ENCODE results near the gene PIGS. TPM values are rescaled to one million over a fixed set of nuclear protein-coding genes. Genes with fewer than 3 reads are reported as not detected.

Gene PIGS
- total and polyA plus RNA-seq, 2 of the 13 experiments (the other 11 are each of a cell fraction or from before 2014, with no cell fraction given): 31.7 to 42.6 TPM

DNA sequence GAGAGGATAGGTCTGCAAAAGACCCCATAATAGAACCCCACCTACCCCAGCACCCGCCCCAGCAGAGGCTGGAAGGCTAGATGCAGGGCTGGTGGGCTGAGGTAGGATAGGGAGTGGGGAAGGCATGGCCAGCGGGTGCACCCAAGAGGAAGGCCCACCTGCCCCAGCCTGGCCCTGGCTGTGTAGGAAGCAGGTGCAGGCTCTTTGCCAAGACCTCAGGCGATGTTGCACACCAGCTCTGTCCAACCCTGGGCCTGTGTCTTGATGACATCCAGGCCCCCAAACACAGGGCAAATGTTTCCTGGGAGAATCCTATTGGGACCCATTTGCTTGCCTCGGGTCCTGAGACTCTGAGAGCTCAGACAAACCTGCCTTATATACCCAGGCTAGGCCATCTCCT is 31.1 kb downstream of the PIGS start:
- BruUV-seq (replicated peaks): no TSS peak
- ChIA-PET CTCF (ENCODE audit: low intra/inter-chr PET ratio, low total read pairs) (interaction anchor here (0.8 to 2.3 kb wide), 3 partner anchors 44 to 47 kb away, joined by 3 to 45 read pairs (median 3); no protein-coding TSS in a partner anchor), POLR2A (no interaction called here)
- H3K9me3 ChIP-seq (ENCODE audit: low read length): no peaks in the 10 kb centered on the region
- no peaks in the 10 kb centered on the region for H4K20me1 ChIP-seq (ENCODE audit: insufficient read depth, low read length)
- no peak overlapping the region for H3K9ac ChIP-seq (ENCODE audit: insufficient read depth, low read depth, low read length)
- intact Hi-C loops (cut with micrococcal nuclease; ENCODE audit: unreplicated experiment): loop anchor here (1.0 kb wide), 1 partner anchor 46 kb away; no protein-coding TSS in a partner anchor
- no peak overlapping the region for H3K4me3 ChIP-seq (replicated peaks in 1 of 3; ENCODE audit: insufficient read depth in 1 of 3, low read depth in 2 of 3, low read length in 3 of 3)
- WGBS (ENCODE audit: low lambda C conversion rate): no CpG with 5 or more reads among the region's 4 CpGs
- TF ChIP-seq KDM1A (CRISPR knock-in tag; IDR thresholded peaks at IDR 0.05): no peak
- TF ChIP-seq CREB1 (IDR thresholded peaks at IDR 0.05): no peak
- no peak for TF ChIP-seq CREB1 (CRISPR knock-in tag; IDR thresholded peaks at IDR 0.05)
- TF ChIP-seq ZBTB38 (CRISPR knock-in tag; IDR thresholded peaks at IDR 0.05): no peak
- no peak for TF ChIP-seq SALL2 (CRISPR knock-in tag; IDR thresholded peaks at IDR 0.05)
- TF ChIP-seq, protein P1, sequence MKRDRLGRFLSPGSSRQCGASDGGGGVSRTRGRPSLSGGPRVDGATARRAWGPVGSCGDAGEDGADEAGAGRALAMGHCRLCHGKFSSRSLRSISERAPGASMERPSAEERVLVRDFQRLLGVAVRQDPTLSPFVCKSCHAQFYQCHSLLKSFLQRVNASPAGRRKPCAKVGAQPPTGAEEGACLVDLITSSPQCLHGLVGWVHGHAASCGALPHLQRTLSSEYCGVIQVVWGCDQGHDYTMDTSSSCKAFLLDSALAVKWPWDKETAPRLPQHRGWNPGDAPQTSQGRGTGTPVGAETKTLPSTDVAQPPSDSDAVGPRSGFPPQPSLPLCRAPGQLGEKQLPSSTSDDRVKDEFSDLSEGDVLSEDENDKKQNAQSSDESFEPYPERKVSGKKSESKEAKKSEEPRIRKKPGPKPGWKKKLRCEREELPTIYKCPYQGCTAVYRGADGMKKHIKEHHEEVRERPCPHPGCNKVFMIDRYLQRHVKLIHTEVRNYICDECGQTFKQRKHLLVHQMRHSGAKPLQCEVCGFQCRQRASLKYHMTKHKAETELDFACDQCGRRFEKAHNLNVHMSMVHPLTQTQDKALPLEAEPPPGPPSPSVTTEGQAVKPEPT (CRISPR knock-in tag; IDR thresholded peaks at IDR 0.05; ENCODE audit: low read depth): no peak
- no peak for TF ChIP-seq CREM (IDR thresholded peaks at IDR 0.05)
- no peak for TF ChIP-seq CREM (CRISPR knock-in tag; IDR thresholded peaks at IDR 0.05)
- no peak for TF ChIP-seq HNF4G (IDR thresholded peaks at IDR 0.05; ENCODE audit: borderline replicate concordance, low read depth, low read length)
- TF ChIP-seq HNF4G (CRISPR knock-in tag; IDR thresholded peaks at IDR 0.05; ENCODE audit: borderline replicate concordance, low read depth): no peak
- no peak for TF ChIP-seq SOX13 (IDR thresholded peaks at IDR 0.05)
- no peak for TF ChIP-seq SOX13 (CRISPR knock-in tag; conservative IDR thresholded peaks at IDR 0.05 in 1 of 2, IDR thresholded peaks at IDR 0.05 in 1 of 2)
- TF ChIP-seq NFE2L1 (CRISPR knock-in tag; IDR thresholded peaks at IDR 0.05; ENCODE audit: borderline replicate concordance): no peak
- H3K27ac ChIP-seq (ENCODE audit: extremely low read length, insufficient read depth, low read length): no peak overlapping the region
- no peaks in the 10 kb centered on the region for H3K79me2 ChIP-seq (ENCODE audit: insufficient read depth, low read length)
- no peak for DNase-seq (ENCODE audit: low spot score)
- H2AFZ ChIP-seq (ENCODE audit: low read length): no peak overlapping the region
- ATAC-seq: no peak
- in situ Hi-C loops (cut with HindIII; ENCODE audit: extremely low pct_ligation_motif_present, low pct_unique_long_range_greater_than_20kb): no loop called here
- H3K4me2 ChIP-seq (ENCODE audit: low read depth, low read length): no peak overlapping the region
- H3K4me1 ChIP-seq (ENCODE audit: insufficient read depth, low read length): peaks cover 6% of the 10 kb centered on the region
- no peaks in the 10 kb centered on the region for H3K36me3 ChIP-seq (replicated peaks in 1 of 2; ENCODE audit: control insufficient read depth in 1 of 2, insufficient read depth in 2 of 2, low read length in 2 of 2)
- FAIRE-seq: no peak
- peaks cover 4 to 15% of the 10 kb centered on the region in 2 experiments; a peak in 4 of 5 replicates for H3K27me3 ChIP-seq (ENCODE audit: control insufficient read depth in 1 of 2, insufficient read depth in 2 of 2, low read length in 2 of 2)
